NOMO-1 (cell line): ENCODE measurements around the gene HBM.
"Not testable (repeated sequence)": the region's sequence is repeated elsewhere in the genome, so short reads cannot be mapped to it uniquely, and the experiment has no call there.

ENCODE experiments used
- DNase-seq, 2 experiments: peaks; one replicate each; lab custom pipeline; 2025; ENCODE audit not compliant: unreplicated experiment in 2 of 2; lab: John Stamatoyannopoulos, UW

Gene HBM

GRCh38 chr16:167122-167690 is 1.4 kb downstream of the HBM start:
- DNase-seq = no peak

DNA sequence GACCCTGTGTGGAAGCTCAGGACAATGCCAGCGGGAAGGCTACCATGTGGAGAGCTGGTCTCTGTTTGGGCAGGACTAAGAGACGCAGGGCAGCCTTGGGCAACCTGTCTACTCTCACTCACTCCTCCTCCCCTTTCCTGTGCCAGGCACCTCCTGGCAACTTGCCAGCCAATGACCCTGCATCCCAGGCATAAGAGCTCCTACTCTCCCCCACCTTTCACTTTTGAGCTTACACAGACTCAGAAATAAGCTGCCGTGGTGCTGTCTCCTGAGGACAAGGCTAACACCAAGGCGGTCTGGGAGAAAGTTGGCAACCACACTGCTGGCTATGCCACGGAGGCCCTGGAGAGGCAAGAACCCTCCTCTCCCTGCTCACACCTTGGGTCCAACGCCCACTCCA is 2.6 kb downstream of the HBM start:
- no peak for DNase-seq

DNA sequence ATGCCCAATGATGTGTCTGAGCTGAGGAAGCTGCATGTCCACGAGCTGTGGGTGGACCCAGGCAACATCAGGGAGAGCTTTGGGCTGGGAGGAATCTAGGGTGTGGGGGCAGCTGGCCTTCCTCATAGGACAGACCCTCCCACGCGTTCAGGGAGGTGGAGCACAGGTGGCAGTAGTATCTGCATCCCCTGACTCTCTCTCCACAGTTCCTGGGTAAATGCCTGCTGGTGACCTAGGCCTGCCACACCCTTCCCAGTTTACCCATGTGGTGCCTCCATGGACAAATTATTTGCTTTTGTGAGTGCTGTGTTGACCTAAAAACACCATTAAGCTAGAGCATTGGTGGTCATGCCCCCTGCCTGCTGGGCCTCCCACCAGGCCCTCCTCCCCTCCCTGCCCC is 3.2 kb downstream of the HBM start:
- DNase-seq = no peak

DNA sequence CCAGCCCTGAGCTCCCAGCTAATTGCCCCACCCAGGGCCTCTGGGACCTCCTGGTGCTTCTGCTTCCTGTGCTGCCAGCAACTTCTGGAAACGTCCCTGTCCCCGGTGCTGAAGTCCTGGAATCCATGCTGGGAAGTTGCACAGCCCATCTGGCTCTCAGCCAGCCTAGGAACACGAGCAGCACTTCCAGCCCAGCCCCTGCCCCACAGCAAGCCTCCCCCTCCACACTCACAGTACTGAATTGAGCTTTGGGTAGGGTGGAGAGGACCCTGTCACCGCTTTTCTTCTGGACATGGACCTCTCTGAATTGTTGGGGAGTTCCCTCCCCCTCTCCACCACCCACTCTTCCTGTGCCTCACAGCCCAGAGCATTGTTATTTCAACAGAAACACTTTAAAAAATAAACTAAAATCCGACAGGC is 4.3 kb downstream of the HBM start:
- not testable (repeated sequence) for DNase-seq

DNA sequence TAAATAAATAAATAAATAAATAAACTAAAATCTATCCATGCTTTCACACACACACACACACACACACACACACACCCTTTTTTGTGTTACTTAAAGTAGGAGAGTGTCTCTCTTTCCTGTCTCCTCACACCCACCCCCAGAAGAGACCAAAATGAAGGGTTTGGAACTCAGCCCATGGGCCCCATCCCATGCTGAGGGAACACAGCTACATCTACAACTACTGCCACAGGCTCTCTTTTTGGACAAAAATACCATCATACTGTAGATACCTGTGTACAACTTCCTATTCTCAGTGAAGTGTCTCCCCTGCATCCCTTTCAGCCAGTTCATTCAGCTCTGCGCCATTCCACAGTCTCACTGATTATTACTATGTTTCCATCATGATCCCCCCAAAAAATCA is 5.0 kb downstream of the HBM start:
- DNase-seq = no peak

GRCh38 chr16:172374-172941 is 6.7 kb downstream of the HBM start, which contains the start of gene HBA2:
Gene HBA2 (plus strand): TSS chr16:172876. CDS start chr16:172913, 37 bp downstream.
- not testable (repeated sequence) for DNase-seq

DNA sequence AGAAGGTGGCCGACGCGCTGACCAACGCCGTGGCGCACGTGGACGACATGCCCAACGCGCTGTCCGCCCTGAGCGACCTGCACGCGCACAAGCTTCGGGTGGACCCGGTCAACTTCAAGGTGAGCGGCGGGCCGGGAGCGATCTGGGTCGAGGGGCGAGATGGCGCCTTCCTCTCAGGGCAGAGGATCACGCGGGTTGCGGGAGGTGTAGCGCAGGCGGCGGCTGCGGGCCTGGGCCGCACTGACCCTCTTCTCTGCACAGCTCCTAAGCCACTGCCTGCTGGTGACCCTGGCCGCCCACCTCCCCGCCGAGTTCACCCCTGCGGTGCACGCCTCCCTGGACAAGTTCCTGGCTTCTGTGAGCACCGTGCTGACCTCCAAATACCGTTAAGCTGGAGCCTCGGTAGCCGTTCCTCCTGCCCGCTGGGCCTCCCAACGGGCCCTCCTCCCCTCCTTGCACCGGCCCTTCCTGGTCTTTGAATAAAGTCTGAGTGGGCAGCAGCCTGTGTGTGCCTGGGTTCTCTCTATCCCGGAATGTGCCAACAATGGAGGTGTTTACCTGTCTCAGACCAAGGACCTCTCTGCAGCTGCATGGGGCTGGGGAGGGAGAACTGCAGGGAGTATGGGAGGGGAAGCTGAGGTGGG is 7.6 kb downstream of the HBM start:
- DNase-seq = not testable (repeated sequence)

GRCh38 chr16:173928-174769 is 8.4 kb downstream of the HBM start:
- not testable (repeated sequence) for DNase-seq

- no peak for DNase-seq
These were observed 9.5 kb downstream of the HBM start for GRCh38 chr16:175011-175949.

DNA sequence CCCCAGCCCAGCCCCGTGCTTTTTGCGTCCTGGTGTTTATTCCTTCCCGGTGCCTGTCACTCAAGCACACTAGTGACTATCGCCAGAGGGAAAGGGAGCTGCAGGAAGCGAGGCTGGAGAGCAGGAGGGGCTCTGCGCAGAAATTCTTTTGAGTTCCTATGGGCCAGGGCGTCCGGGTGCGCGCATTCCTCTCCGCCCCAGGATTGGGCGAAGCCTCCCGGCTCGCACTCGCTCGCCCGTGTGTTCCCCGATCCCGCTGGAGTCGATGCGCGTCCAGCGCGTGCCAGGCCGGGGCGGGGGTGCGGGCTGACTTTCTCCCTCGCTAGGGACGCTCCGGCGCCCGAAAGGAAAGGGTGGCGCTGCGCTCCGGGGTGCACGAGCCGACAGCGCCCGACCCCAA is 10.2 kb downstream of the HBM start:
- DNase-seq = not testable (repeated sequence)

- DNase-seq = not testable (repeated sequence)
These were observed 11.0 kb downstream of the HBM start, which contains the start of gene HBA1 for GRCh38 chr16:176477-177382. Gene HBA1 (plus strand): TSS chr16:176680. CDS start chr16:176717, 37 bp downstream.

GRCh38 chr16:177394-177822 is 11.6 kb downstream of the HBM start:
- peak; percentile 90 to 100 for DNase-seq

GRCh38 chr16:177981-178667 is 12.3 kb downstream of the HBM start:
- DNase-seq = no peak

- DNase-seq = no peak
These were observed 12.9 kb downstream of the HBM start for GRCh38 chr16:178668-179015.

- DNase-seq = no peak
These were observed 13.7 kb downstream of the HBM start for GRCh38 chr16:179211-180092.

DNA sequence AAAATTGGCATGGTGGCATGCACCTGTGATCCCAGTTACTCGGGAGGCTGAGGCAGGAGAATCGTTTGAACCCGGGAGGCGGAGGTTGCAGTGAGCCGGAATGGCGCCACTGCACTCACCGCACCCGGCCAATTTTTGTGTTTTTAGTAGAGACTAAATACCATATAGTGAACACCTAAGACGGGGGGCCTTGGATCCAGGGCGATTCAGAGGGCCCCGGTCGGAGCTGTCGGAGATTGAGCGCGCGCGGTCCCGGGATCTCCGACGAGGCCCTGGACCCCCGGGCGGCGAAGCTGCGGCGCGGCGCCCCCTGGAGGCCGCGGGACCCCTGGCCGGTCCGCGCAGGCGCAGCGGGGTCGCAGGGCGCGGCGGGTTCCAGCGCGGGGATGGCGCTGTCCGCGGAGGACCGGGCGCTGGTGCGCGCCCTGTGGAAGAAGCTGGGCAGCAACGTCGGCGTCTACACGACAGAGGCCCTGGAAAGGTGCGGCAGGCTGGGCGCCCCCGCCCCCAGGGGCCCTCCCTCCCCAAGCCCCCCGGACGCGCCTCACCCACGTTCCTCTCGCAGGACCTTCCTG is 14.4 kb downstream of the HBM start, which contains the start of gene HBQ1:
Gene HBQ1 (plus strand): TSS at position 359 of the 575 bp plus-strand sequence. CDS start 28 bp downstream, at position 387.
- DNase-seq = no peak
